Head of caudate nucleus (tissue), 42 donors: ENCODE data around the gene HS3ST4.

Experiments
- DNase-seq, 42 donors: peaks; one replicate each; pipeline versions ENCODE4 v3.0.0 to v3.0.0-alpha.2; 2020 to 2021; ENCODE audit warnings: mixed read lengths in 7 of 42
- intact Hi-C: fragments of 100-400 bp; cut with DNase I; formaldehyde crosslinking; loops from one replicate; pipeline ENCODE4 v1.15.0; 2022

The HS3ST4 gene

GRCh38 chr16:25691519-25692091, at the start of gene HS3ST4:
HS3ST4 (plus strand) TSS chr16:25691959.
- peak in 40 of 42 donors; percentile 22 to 85 (median 61) for DNase-seq
- intact Hi-C loops = no loop called here

- intact Hi-C loops = no loop called here
- no peak for DNase-seq
Observed at GRCh38 chr16:25643633-25644032, 48.1 kb upstream of the HS3ST4 start.

- intact Hi-C loops = no loop called here
- DNase-seq = no peak
Observed at GRCh38 chr16:25656639-25657038, 35.1 kb upstream of the HS3ST4 start.

- intact Hi-C loops = no loop called here
- DNase-seq = no peak
Observed at GRCh38 chr16:25676820-25677219, 14.9 kb upstream of the HS3ST4 start.

GRCh38 chr16:25679511-25679910, 12.2 kb upstream of the HS3ST4 start:
- no peak for DNase-seq
- intact Hi-C loops = no loop called here

- no peak for DNase-seq
- intact Hi-C loops = no loop called here
Observed at GRCh38 chr16:25689137-25689836, 2.5 kb upstream of the HS3ST4 start.

- intact Hi-C loops = no loop called here
- peak in 14 of 42 donors; percentile 5 to 46 (median 26) for DNase-seq
Observed at GRCh38 chr16:25690552-25691143, 1.1 kb upstream of the HS3ST4 start.

GRCh38 chr16:25692351-25692741, 587 bp downstream of the HS3ST4 start:
- intact Hi-C loops = no loop called here
- peak in 7 of 42 donors; percentile 7 to 30 (median 11) for DNase-seq

- peak in 3 of 42 donors; percentile 8 to 17 (median 12) for DNase-seq
- intact Hi-C loops = no loop called here
Observed at GRCh38 chr16:25692742-25693508, 1.2 kb downstream of the HS3ST4 start.

- intact Hi-C loops = no loop called here
- DNase-seq = peak in 2 of 42 donors; percentile 10 to 22
Observed at GRCh38 chr16:25693631-25694030, 1.9 kb downstream of the HS3ST4 start.

GRCh38 chr16:25699069-25699468, 7.3 kb downstream of the HS3ST4 start:
- intact Hi-C loops = no loop called here
- peak in 1 of 42 donors; percentile 16 for DNase-seq

- intact Hi-C loops = no loop called here
- no peak for DNase-seq
Observed at GRCh38 chr16:25700547-25700946, 8.8 kb downstream of the HS3ST4 start.

- intact Hi-C loops = no loop called here
- DNase-seq = no peak
Observed at GRCh38 chr16:25707553-25707952, 15.8 kb downstream of the HS3ST4 start.

GRCh38 chr16:25707982-25708583, 16.3 kb downstream of the HS3ST4 start:
- intact Hi-C loops = no loop called here
- DNase-seq = peak in 1 of 42 donors; percentile 29

GRCh38 chr16:25709213-25709612, 17.5 kb downstream of the HS3ST4 start:
- no peak for DNase-seq
- intact Hi-C loops = no loop called here

GRCh38 chr16:25713785-25714570, 22.2 kb downstream of the HS3ST4 start:
- intact Hi-C loops = no loop called here
- no peak for DNase-seq

GRCh38 chr16:25716186-25716585, 24.4 kb downstream of the HS3ST4 start:
- intact Hi-C loops = no loop called here
- peak in 1 of 42 donors; percentile 10 for DNase-seq

GRCh38 chr16:25721439-25721838, 29.7 kb downstream of the HS3ST4 start:
- intact Hi-C loops = no loop called here

More at GRCh38 chr16:25721439-25721838, 29.7 kb downstream of the HS3ST4 start:
- DNase-seq = no peak
